Lung (tissue), 12 donors: ENCODE data around the gene ADAM10. TPM values are rescaled to one million over a fixed set of nuclear protein-coding genes. Genes with fewer than 3 reads are reported as not detected.
A peak's percentile ranks its signal among the peaks of the same experiment; 100 is the strongest.

Source experiments
- ATAC-seq: fragments of 200-7000 bp; cut with Tn5 transposase; one replicate; pipeline ENCODE4 v1.9.1; 2020; ENCODE audit warnings: moderate number of reproducible peaks; ENCODE audit not compliant: insufficient read depth, low FRiP score
- DNase-seq, 3 donors: peaks; one replicate each; pipeline ENCODE4 v3.0.0-alpha.2; 2013 to 2017
- H3K27ac ChIP-seq, 2 donors: one replicate each; pipeline ENCODE4 v1.5.1; 2013; ENCODE audit warnings: mild to moderate bottlenecking in 2 of 2, moderate library complexity in 2 of 2, control low read depth in 1 of 2, inconsistent platforms in 1 of 2, low read depth in 1 of 2, low read length in 1 of 2
- H3K27me3 ChIP-seq, 3 donors: one replicate each; pipeline ENCODE4 v1.5.1; 2013; ENCODE audit warnings: low read length in 2 of 3; ENCODE audit not compliant: control insufficient read depth in 3 of 3, insufficient read depth in 3 of 3
- H3K36me3 ChIP-seq, 4 donors: one replicate each; pipeline ENCODE4 v1.5.1; 2013; ENCODE audit warnings: low read length in 4 of 4, mild to moderate bottlenecking in 1 of 4, moderate library complexity in 1 of 4; ENCODE audit not compliant: control insufficient read depth in 4 of 4, insufficient read depth in 4 of 4
- H3K4me1 ChIP-seq, 5 donors: one replicate each; pipeline ENCODE4 v1.5.1; 2013; ENCODE audit warnings: low read length in 5 of 5, mild to moderate bottlenecking in 2 of 5, moderate library complexity in 1 of 5; ENCODE audit not compliant: control insufficient read depth in 5 of 5, insufficient read depth in 5 of 5
- H3K4me3 ChIP-seq: one replicate; pipeline ENCODE4 v1.5.1; 2013; ENCODE audit warnings: mild to moderate bottlenecking, control low read depth, moderate library complexity
- H3K9ac ChIP-seq, 2 donors: one replicate each; pipeline ENCODE4 v1.5.1; 2013; ENCODE audit warnings: low read length in 2 of 2, control low read depth in 1 of 2; ENCODE audit not compliant: insufficient read depth in 1 of 2
- H3K9me3 ChIP-seq, 4 donors: one replicate each; pipeline ENCODE4 v1.5.1; 2013; ENCODE audit warnings: low read length in 3 of 4, mild to moderate bottlenecking in 1 of 4, moderate library complexity in 1 of 4; ENCODE audit not compliant: control insufficient read depth in 4 of 4, insufficient read depth in 3 of 4
- CTCF ChIP-seq: IDR thresholded peaks from 2 replicates; pipeline ENCODE4 v1.5.1; 2012; ENCODE audit warnings: mild to moderate bottlenecking; ENCODE audit errors: control extremely low read depth, extremely low read depth
- WGBS, 2 donors: extraction: QIAGEN DNeasy Blood & Tissue Kit; methylation state at CpG; one replicate each; pipeline ENCODE4 v1.1.7; 2013; 5-methylcytosine and 5-hydroxymethylcytosine counted together
- polyA plus RNA-seq, 2 donors: library from polyadenylated mRNA; stranded (reverse); fragments of 200-250 nt; gene quantifications; one replicate each; pipeline ENCODE4 v1.2.1, GENCODE V29; 2013
- total RNA-seq, 2 donors: library from RNA; depleted of rRNA in 1 of 2; stranded (reverse); fragments of >200 nt in 1 of 2; gene quantifications; one replicate each; pipeline ENCODE4 v1.2.1, GENCODE V29; 2014 to 2021
- donor health status: control.
- donor health status: control.
- donor health status: Bipolar disorder and iron deficiency.
- donor health status: healthy.
- donor health status: DM: yes; HTN: yes; CAD: no.

ADAM10 gene
- total and polyA plus RNA-seq, 4 donors: 9.7 to 274 (median 88.6) TPM

GRCh38 chr15:58548308-58549012 is 201.0 kb downstream of the ADAM10 start:
- WGBS, 2 donors: 91 to 93% methylated on average over 26 of the region's 26 CpGs
- H3K9me3 ChIP-seq: peaks cover 0 to 2% (median 0%) of the 10 kb centered on the region in 4 donors
- no peak overlapping the region for H3K27ac ChIP-seq
- TF ChIP-seq CTCF: no peak
- no peak overlapping the region for H3K9ac ChIP-seq
- H3K4me1 ChIP-seq: peaks cover 0 to 20% (median 11%) of the 10 kb centered on the region in 5 donors
- H3K4me3 ChIP-seq: no peak overlapping the region
- no peaks in the 10 kb centered on the region for H3K27me3 ChIP-seq
- ATAC-seq (no peak), DNase-seq (no peak)
- no peaks in the 10 kb centered on the region for H3K36me3 ChIP-seq

- TF ChIP-seq CTCF: no peak
- 95 to 99% methylated on average over 9 of the region's 9 CpGs for WGBS, 2 donors
- DNase-seq (no peak), ATAC-seq (no peak)
- H3K27me3 ChIP-seq: no peaks in the 10 kb centered on the region
- peak overlapping the region in 1 of 2 donors; percentile 55 for H3K27ac ChIP-seq
- no peak overlapping the region for H3K9ac ChIP-seq
- peaks cover 0 to 2% (median 0%) of the 10 kb centered on the region in 4 donors for H3K9me3 ChIP-seq
- H3K4me3 ChIP-seq: no peak overlapping the region
- H3K4me1 ChIP-seq: peaks cover 0 to 20% (median 11%) of the 10 kb centered on the region in 5 donors
- H3K36me3 ChIP-seq: no peaks in the 10 kb centered on the region
These were observed 201.7 kb downstream of the ADAM10 start for GRCh38 chr15:58547628-58548307.

GRCh38 chr15:58546635-58547627 is 202.6 kb downstream of the ADAM10 start:
- no peak overlapping the region for H3K4me3 ChIP-seq
- H3K9me3 ChIP-seq: peaks cover 0 to 2% (median 0%) of the 10 kb centered on the region in 4 donors
- peaks cover 0 to 16% (median 6%) of the 10 kb centered on the region in 5 donors for H3K4me1 ChIP-seq
- H3K36me3 ChIP-seq: no peaks in the 10 kb centered on the region
- WGBS, 2 donors: 80 to 90% methylated on average over 13 of the region's 13 CpGs
- H3K27me3 ChIP-seq: no peaks in the 10 kb centered on the region
- peak; percentile 72 to 87 (median 80) for DNase-seq
- TF ChIP-seq CTCF: no peak
- no peak overlapping the region for H3K9ac ChIP-seq
- peak overlapping the region in 1 of 2 donors; percentile 83 for H3K27ac ChIP-seq
- ATAC-seq: peak; percentile 36
